HEK293 (cell line): Measurements from ENCODE around the gene DGKB.
"Not testable (repeated sequence)": the region's sequence is repeated elsewhere in the genome, so short reads cannot be mapped to it uniquely, and the experiment has no call there.

Source experiments
- BCL11A ChIP-seq: fragments of 450-650 bp; formaldehyde crosslinking; IDR thresholded peaks from 2 replicates; pipeline ENCODE4 v1.5.1; 2016; ENCODE audit warnings: low read depth, missing biosample characterization, missing genetic modification characterization
- BCL6B ChIP-seq: fragments of 450-650 bp; formaldehyde crosslinking; IDR thresholded peaks from 2 replicates; pipeline ENCODE4 v1.5.1; 2017; ENCODE audit warnings: missing biosample characterization, missing genetic modification characterization
- CTCF ChIP-seq: fragments of 450-650 bp; formaldehyde crosslinking; IDR thresholded peaks from 2 replicates; pipeline ENCODE4 v1.5.1; 2016; ENCODE audit warnings: missing biosample characterization, missing genetic modification characterization
- TRIM28 ChIP-seq: IDR thresholded peaks from 2 replicates; pipeline ENCODE4 v1.6.1; 2011; ENCODE audit warnings: low read length, control low read depth, borderline replicate concordance
- WT1 ChIP-seq: fragments of 450-650 bp; formaldehyde crosslinking; IDR thresholded peaks from 2 replicates; pipeline ENCODE4 v1.5.1; 2016; ENCODE audit warnings: missing biosample characterization, missing genetic modification characterization
- ZEB2 ChIP-seq: fragments of 450-650 bp; formaldehyde crosslinking; IDR thresholded peaks from 2 replicates; pipeline ENCODE4 v1.5.1; 2016; ENCODE audit warnings: missing biosample characterization, missing genetic modification characterization
- ZNF16 ChIP-seq: fragments of 450-650 bp; formaldehyde crosslinking; IDR thresholded peaks from 2 replicates; pipeline ENCODE4 v1.5.1; 2016; ENCODE audit warnings: low read depth, missing biosample characterization, missing genetic modification characterization
- ZNF274 ChIP-seq, 2 experiments: fragments of 200-500 bp in 1 of 2; fragments of 450-650 bp in 1 of 2; sonication (Bioruptor generic) in 1 of 2; formaldehyde crosslinking in 1 of 2; IDR thresholded peaks; 2 replicates each; pipeline versions ENCODE4 v1.5.1 to v1.6.1; 2014 to 2016; ENCODE audit warnings: borderline replicate concordance in 1 of 2, inconsistent platforms in 1 of 2, low read length in 1 of 2, missing biosample characterization in 1 of 2, missing genetic modification characterization in 1 of 2
- ZNF366 ChIP-seq: fragments of 450-650 bp; formaldehyde crosslinking; conservative IDR thresholded peaks from 2 replicates; pipeline ENCODE4 v1.5.1; 2016; ENCODE audit warnings: missing biosample characterization, missing genetic modification characterization
- TF ChIP-seq, protein P1 (sequence below): fragments of 450-650 bp; formaldehyde crosslinking; IDR thresholded peaks from 2 replicates; pipeline ENCODE4 v1.5.1; 2016; ENCODE audit warnings: missing biosample characterization, missing genetic modification characterization
- TF ChIP-seq, protein P2 (sequence below): fragments of 450-650 bp; formaldehyde crosslinking; IDR thresholded peaks from 2 replicates; pipeline ENCODE4 v1.5.1; 2016; ENCODE audit warnings: missing biosample characterization, missing genetic modification characterization, borderline replicate concordance

GRCh38 chr7:14279065-14279871 is 623.3 kb downstream of the DGKB start:
- TF ChIP-seq, protein P1, sequence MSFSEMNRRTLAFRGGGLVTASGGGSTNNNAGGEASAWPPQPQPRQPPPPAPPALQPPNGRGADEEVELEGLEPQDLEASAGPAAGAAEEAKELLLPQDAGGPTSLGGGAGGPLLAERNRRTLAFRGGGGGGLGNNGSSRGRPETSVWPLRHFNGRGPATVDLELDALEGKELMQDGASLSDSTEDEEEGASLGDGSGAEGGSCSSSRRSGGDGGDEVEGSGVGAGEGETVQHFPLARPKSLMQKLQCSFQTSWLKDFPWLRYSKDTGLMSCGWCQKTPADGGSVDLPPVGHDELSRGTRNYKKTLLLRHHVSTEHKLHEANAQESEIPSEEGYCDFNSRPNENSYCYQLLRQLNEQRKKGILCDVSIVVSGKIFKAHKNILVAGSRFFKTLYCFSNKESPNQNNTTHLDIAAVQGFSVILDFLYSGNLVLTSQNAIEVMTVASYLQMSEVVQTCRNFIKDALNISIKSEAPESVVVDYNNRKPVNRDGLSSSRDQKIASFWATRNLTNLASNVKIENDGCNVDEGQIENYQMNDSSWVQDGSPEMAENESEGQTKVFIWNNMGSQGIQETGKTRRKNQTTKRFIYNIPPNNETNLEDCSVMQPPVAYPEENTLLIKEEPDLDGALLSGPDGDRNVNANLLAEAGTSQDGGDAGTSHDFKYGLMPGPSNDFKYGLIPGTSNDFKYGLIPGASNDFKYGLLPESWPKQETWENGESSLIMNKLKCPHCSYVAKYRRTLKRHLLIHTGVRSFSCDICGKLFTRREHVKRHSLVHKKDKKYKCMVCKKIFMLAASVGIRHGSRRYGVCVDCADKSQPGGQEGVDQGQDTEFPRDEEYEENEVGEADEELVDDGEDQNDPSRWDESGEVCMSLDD (tag by site-specific recombination), result not testable (repeated sequence)
- not testable (repeated sequence) for TF ChIP-seq ZNF274 (IDR thresholded peaks at IDR 0.05; ENCODE audit: low read length); ZNF274 (tag by site-specific recombination; IDR thresholded peaks at IDR 0.05; ENCODE audit: borderline replicate concordance); CTCF (tag by site-specific recombination); TRIM28; ZEB2 (tag by site-specific recombination); BCL6B (tag by site-specific recombination); ZNF16 (tag by site-specific recombination); BCL11A (tag by site-specific recombination); WT1 (tag by site-specific recombination); ZNF366 (tag by site-specific recombination)
- TF ChIP-seq, protein P2, sequence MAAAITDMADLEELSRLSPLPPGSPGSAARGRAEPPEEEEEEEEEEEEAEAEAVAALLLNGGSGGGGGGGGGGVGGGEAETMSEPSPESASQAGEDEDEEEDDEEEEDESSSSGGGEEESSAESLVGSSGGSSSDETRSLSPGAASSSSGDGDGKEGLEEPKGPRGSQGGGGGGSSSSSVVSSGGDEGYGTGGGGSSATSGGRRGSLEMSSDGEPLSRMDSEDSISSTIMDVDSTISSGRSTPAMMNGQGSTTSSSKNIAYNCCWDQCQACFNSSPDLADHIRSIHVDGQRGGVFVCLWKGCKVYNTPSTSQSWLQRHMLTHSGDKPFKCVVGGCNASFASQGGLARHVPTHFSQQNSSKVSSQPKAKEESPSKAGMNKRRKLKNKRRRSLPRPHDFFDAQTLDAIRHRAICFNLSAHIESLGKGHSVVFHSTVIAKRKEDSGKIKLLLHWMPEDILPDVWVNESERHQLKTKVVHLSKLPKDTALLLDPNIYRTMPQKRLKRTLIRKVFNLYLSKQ (tag by site-specific recombination), result not testable (repeated sequence)
